ENCODE data around the gene SYT17.
"Not testable (repeated sequence)": the region's sequence is repeated elsewhere in the genome, so short reads cannot be mapped to it uniquely, and the experiment has no call there.

SYT17 gene

DNA sequence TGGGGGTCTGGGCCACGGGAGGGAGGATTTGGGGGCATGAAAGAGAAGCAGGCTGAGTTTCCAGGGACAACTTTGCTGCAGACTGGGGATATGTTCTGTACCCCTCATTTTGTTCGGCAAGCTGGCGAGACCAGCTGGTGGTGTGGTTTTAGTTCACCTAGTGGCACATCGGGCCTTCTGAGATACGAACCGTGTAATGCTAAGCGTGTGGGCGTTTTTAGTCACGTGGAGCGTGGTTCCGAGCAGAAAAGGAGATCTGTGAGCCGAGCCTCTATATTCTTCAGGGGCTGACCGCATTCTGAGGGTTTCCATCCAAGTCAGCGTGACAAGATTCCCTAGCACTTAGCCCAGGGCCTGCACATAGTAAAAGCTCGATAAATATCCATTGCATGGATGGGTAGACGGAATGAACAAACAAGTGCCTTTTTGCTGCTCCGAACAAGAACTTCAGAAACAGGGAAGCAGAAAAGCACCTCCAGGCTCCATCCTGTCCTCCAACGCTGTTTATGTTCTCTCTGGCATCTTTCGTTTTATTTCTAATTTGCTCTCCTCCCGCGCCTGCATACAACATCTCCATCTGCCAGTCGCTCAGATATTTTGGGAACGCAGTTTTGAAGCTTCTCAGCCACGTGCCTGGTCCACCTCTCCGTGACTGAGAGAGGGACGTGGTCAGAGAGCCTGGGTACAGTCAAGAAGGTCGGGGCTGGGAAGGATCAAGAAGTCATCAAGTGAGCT, 5.8 kb downstream of the SYT17 start:
- FAIRE-seq (no peak), DNase-seq (ENCODE audit: insufficient read length, low spot score) (no peak)
- TF ChIP-seq POLR2A (IDR thresholded peaks at IDR 0.05; ENCODE audit: low read depth, low read length): no peak

DNA sequence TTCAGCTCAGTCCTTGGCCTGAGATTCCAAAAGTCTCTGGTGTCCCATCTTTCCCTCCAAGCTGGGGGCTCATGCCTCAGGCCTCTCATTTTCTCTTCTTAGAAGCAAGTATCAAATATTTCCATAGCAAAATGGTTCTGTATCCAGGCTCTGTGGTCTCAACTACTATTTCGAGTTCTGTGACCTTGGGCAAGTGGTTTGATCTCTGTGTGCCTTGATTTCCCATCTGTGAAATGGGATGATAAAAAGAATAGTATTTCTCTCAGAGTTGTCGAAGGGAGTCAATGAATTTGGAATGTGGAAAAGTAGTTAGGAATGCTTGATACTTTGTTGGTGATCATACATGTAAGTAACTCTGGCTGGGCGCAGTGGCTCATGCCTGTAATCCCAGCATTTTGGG, 6.4 kb downstream of the SYT17 start:
- no peak for FAIRE-seq
- no peak for DNase-seq (ENCODE audit: insufficient read length, low spot score)
- no peak for TF ChIP-seq POLR2A (IDR thresholded peaks at IDR 0.05; ENCODE audit: low read depth, low read length)

DNA sequence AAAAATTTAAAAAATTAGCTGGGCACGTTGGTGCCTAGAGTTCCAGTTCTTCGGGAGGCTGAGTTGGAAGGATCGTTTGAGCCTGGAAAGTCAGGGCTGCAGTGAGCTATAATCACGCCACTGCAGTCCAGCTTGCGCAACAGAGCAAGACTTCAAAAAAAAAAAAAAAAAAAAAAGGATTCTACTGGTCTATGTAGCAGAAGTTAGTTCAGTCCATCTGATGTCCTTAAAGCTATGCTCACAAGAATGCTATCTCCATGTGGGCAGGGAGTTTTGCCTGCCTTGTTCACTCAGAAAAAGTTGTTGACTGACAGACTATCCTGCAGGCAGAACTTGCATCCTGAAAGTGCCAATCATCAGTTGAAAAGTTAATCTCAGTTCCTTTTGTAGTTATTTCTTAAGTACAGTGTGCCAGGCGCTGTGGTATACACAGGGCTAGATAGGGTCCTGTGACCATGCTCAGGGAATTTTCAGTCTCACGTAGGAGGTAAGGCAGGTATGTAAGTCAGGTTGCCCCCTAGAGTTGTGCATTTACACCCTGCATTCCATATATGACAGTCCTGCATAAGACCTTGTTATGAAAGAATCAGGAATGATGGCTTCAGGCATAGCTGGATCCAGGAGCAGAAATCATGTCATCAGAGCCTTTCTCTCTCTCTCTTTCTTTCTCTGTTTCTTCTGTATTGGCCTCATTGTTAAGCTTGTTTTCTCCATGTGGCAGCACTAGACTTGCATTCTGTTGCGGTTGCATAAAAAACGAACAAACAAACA, 7.6 kb downstream of the SYT17 start:
- no peak for FAIRE-seq
- no peak for DNase-seq (ENCODE audit: insufficient read length, low spot score)

DNA sequence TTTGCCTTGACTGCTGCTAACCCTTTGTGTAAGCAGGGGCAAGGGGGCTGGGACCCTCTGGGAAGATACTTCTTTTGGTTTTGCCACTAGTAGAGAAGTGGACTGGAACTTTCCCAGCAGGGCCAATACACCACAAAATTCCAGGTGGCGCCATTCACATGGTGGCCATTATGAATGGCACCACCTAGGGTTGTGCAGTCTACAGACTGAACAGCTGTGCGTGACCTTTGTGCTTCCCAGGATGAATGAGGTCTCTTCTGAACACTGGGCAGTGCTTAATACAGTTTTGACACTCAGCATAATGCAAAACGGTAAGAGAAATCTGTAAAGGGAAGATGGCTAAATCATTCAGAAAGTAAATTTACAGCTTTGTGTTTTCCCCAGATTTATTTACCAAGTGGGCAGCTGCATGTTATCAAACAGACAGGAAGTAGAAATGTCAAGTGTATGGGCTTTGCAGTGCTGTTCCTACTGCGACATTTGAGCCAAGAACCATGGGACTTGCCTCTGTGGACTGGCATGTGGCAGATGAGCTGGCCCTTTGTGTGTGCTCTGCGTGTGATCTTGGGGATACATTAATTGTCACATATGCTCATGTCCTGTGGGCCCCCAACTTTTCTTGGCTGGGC, 9.2 kb downstream of the SYT17 start:
- TF ChIP-seq POLR2A (IDR thresholded peaks at IDR 0.05; ENCODE audit: low read depth, low read length): no peak
- FAIRE-seq: no peak
- DNase-seq (ENCODE audit: insufficient read length, low spot score): no peak

More for the DNA sequence above, 7.6 kb downstream of the SYT17 start:
- TF ChIP-seq POLR2A (IDR thresholded peaks at IDR 0.05; ENCODE audit: low read depth, low read length): no peak

DNA sequence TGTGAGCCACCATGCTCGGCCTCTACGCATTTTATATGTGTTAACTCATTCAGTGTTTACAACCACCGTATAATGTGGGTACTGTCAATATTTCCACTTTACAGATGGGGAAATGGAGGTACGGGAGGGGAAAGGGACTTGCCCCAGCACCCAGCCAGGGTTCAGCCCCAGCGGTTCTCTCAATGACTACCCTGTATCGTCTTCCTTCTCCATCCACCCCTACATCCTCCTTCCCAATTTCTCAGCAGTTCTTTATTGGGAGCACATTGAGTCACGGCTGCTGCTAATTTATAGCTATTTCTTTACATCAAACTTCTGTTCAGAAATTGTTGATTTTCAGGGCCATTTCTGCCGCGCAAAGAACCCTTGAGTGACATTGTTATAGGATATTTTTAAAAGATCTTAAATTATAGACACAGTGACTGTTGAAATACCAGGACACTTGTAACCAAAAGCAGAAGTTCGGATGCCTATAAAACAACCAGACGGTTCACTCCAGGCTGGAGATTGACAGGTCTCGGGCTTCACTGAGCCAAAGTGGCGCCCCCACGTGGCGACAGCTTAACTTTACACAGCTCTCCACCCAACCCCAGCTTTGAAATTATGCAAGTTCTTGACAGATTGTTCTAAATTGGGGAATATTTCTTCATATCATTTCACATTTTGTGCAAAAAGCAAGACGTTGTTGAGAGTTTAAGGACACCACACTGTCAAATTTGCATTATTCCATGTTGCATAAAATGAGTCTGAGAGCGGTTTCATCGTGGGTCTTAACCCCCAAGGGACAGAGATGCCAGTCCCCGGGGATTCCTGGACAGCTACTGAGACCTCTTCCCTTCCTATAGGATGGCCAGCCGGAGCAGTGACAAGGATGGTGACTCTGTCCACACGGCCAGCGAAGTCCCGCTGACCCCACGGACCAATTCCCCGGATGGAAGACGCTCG, 11.8 kb downstream of the SYT17 start:
- TF ChIP-seq POLR2A (IDR thresholded peaks at IDR 0.05; ENCODE audit: low read depth, low read length): no peak
- FAIRE-seq (no peak), DNase-seq (ENCODE audit: insufficient read length, low spot score) (peak; percentile 63)

DNA sequence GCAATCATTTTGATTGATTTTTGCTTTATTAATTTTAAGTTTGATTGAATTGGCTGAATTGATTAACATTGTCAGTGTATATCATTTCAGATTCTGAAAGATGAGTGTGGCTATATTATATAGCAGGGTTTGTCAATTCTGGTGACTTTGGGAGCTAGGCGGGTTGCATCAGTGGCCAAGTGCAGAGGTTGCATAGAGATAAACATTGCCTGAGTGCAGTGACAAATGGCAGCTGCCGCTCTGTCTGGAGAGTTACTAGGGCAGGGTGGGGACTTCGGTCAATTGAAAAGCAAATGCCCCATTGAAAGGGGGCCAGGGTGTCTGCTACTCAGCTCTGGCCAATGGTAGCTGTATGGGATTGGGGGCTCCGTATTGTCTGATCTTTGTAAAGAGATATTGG, 12.7 kb downstream of the SYT17 start:
- TF ChIP-seq POLR2A (IDR thresholded peaks at IDR 0.05; ENCODE audit: low read depth, low read length): no peak
- FAIRE-seq: no peak
- DNase-seq (ENCODE audit: insufficient read length, low spot score): no peak

DNA sequence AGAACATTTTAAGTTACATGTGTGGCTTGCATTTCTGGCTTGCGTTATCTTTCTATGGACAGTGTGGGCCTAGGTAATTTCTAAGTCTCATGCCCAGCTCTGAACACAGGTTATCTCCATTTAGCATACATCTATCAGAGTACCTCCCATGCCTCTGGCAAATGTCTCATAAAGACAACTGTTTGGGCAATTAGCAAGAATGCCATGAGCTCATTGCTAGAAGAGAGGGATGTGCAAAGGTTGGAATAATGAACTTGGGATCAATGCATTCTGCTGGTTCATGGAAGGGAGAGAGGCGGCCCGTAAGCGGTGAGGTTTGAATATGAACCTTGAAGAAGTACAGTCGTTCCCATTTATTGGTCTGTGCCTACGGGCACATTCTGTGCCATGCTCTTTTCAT, 14.4 kb downstream of the SYT17 start:
- no peak for TF ChIP-seq POLR2A (IDR thresholded peaks at IDR 0.05; ENCODE audit: low read depth, low read length)
- FAIRE-seq (no peak), DNase-seq (ENCODE audit: insufficient read length, low spot score) (no peak)

DNA sequence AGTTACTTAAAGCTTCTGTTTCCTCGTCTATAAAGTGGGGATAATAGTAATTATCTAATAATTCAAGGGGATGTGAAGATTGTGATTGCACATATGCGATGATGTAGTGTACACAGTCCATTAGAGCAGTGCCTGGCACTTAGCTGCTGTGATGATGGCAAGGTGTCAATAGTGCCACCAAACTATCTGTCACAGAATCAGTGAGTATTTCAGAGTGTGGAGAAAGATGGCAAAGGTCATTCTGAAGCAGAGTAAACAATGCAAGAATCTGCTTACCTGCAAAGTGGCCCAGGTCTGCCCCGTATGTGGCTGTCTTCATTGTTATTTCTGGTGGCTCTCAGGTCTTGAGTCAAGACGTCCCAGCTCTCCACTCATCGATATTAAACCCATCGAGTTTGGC, 15.1 kb downstream of the SYT17 start:
- TF ChIP-seq POLR2A (IDR thresholded peaks at IDR 0.05; ENCODE audit: low read depth, low read length): no peak
- DNase-seq (ENCODE audit: insufficient read length, low spot score): no peak
- no peak for FAIRE-seq

DNA sequence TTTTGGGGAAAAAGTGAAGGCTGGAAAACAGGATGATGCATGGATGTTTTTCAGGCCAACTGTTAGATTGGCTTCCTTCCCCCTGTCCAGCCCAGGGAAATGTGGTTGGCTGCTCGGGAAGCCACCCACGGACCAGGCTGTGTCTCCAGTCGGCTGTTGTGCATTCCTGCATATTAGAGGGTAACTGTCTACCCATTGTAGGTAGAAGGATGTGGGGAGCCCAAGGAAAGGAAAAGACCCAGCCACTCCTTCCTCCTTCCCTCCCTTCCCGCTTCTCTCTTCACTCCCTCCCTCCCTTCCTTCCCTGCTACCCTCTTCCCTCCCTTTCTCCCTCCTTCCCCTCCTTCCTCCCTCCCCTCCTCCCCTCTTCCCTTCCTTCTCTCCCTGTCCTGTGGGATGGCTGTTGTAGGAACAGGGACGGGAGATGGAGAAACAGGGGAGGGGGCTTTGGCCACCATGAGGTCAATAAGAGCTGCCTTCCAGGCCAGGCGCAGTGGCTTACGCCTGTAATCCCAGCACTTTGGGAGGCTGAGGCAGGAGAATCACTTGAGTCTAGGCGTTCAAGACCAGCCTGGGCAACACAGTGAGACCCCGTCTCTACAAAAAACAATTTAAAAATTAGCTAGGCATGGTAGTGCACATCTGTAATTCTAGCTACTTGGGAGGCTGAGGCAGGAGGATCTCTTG, 16.9 kb downstream of the SYT17 start:
- TF ChIP-seq POLR2A (IDR thresholded peaks at IDR 0.05; ENCODE audit: low read depth, low read length): no peak
- FAIRE-seq (no peak), DNase-seq (ENCODE audit: insufficient read length, low spot score) (no peak)

DNA sequence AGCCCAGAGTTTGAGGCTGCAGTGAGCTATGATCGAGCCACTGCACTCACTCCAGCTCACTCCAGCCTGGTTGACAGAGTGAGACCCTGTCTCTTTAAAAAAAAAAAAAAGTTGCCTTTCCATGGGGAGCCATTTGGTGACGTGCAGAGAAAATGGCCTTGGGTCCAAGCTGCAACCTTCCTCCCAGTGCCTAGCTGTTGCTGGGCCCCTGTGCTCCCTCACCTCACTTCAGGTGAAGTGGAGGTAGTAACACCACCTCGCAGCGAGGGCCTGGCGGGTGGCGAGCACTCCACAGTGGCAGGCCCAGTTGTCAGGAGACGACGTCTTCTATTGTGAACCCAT, 17.4 kb downstream of the SYT17 start:
- DNase-seq (ENCODE audit: insufficient read length, low spot score) (no peak), FAIRE-seq (no peak)
- TF ChIP-seq POLR2A (IDR thresholded peaks at IDR 0.05; ENCODE audit: low read depth, low read length): no peak

DNA sequence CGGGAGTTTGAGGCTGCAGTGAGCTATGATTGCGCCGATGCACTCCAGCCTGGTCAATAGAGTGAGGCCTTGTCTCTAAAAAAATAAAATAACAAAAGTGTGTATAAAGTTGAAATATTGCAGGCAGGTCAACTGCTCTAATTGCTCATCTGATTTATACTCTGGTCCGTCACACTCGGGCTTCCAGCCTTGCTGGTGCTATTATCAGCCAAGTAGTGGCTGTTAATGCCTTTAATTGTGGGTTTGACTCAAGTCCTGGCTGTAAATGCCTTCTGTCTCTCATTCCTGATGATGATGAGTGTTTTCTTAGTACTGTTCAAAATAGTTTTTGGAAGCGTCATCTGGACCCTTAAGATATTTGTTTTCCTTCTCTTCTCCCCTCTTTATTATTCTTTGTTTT, 18.4 kb downstream of the SYT17 start:
- TF ChIP-seq POLR2A (IDR thresholded peaks at IDR 0.05; ENCODE audit: low read depth, low read length): no peak
- FAIRE-seq (no peak), DNase-seq (ENCODE audit: insufficient read length, low spot score) (no peak)

DNA sequence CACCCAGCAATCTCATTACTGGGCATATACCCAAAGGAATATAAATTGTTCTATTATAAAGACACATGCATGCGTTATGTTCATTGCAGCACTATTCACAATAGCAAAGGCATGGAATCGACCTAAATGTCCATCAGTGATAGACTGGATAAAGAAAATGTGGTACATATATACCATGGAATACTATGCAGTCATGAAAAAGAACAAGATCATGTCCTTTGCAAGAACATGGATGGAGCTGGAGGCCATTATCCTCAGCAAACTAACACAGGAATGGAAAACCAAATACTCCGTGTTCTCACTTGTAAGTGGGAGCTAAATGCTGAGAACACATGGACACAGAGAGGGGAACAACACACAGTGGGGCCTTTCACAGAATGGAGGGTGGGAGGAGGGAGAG, 19.9 kb downstream of the SYT17 start:
- FAIRE-seq; DNase-seq (ENCODE audit: insufficient read length, low spot score): not testable (repeated sequence)

DNA sequence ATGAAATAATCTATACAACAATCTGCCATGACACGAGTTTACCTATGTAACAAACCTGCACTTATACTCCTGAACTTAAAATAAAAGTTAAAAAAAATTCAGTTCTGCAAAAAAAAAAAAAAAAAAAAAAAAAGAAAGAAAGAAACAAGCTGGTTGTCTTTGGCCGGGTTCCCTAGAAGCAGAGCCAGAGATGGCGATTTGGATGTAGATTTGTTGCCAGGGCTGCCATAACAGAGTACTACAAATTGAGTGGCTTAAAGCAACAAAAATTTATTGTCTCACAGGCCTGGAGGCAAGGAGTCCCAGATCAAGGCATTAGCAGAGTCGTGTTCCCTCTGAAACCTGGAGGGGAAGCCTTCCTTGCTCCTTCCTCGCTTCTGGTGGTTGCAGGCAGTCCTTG, 20.4 kb downstream of the SYT17 start:
- no peak for FAIRE-seq
- no peak for DNase-seq (ENCODE audit: insufficient read length, low spot score)
- TF ChIP-seq POLR2A (IDR thresholded peaks at IDR 0.05; ENCODE audit: low read depth, low read length): no peak

All from H54 (cell line).